ENCODE results near the gene LRIT1. TPM values are rescaled to one million over a fixed set of nuclear protein-coding genes. Genes with fewer than 3 reads are reported as not detected.
"Not testable (repeated sequence)": the region's sequence is repeated elsewhere in the genome, so short reads cannot be mapped to it uniquely, and the experiment has no call there.

LRIT1 gene
- 3.6 TPM for total RNA-seq (ENCODE audit: insufficient read depth, low replicate concordance)

GRCh38 chr10:84241185-84241790 is at the start of gene LRIT1:
Gene LRIT1, minus strand, starts transcription at chr10:84241546. Its CDS starts 107 bp downstream, at chr10:84241439.
- DNase-seq (ENCODE audit: low spot score) = no peak

- no peak for DNase-seq (ENCODE audit: low spot score)
These were observed 48.9 kb upstream of the LRIT1 start for GRCh38 chr10:84290235-84290634.

- no peak for DNase-seq (ENCODE audit: low spot score)
These were observed 48.3 kb upstream of the LRIT1 start for GRCh38 chr10:84289521-84290200.

- no peak for DNase-seq (ENCODE audit: low spot score)
These were observed 46.8 kb upstream of the LRIT1 start for GRCh38 chr10:84288151-84288550.

GRCh38 chr10:84286695-84287094 is 45.3 kb upstream of the LRIT1 start:
- DNase-seq (ENCODE audit: low spot score) = no peak

GRCh38 chr10:84279876-84280475 is 38.6 kb upstream of the LRIT1 start:
- DNase-seq (ENCODE audit: low spot score) = not testable (repeated sequence)

GRCh38 chr10:84270708-84271107 is 29.4 kb upstream of the LRIT1 start:
- DNase-seq (ENCODE audit: low spot score) = no peak

- no peak for DNase-seq (ENCODE audit: low spot score)
These were observed 28.4 kb upstream of the LRIT1 start for GRCh38 chr10:84269773-84270172.

- no peak for DNase-seq (ENCODE audit: low spot score)
These were observed 27.8 kb upstream of the LRIT1 start for GRCh38 chr10:84269162-84269561.

- no peak for DNase-seq (ENCODE audit: low spot score)
These were observed 26.3 kb upstream of the LRIT1 start for GRCh38 chr10:84267503-84268126.

GRCh38 chr10:84265418-84265817 is 24.1 kb upstream of the LRIT1 start:
- no peak for DNase-seq (ENCODE audit: low spot score)

- peak; percentile 48 for DNase-seq (ENCODE audit: low spot score)
These were observed 23.3 kb upstream of the LRIT1 start for GRCh38 chr10:84264611-84265141.

- DNase-seq (ENCODE audit: low spot score) = no peak
These were observed 22.4 kb upstream of the LRIT1 start for GRCh38 chr10:84263716-84264115.

- no peak for DNase-seq (ENCODE audit: low spot score)
These were observed 21.0 kb upstream of the LRIT1 start for GRCh38 chr10:84262190-84262956.

- DNase-seq (ENCODE audit: low spot score) = no peak
These were observed 20.0 kb upstream of the LRIT1 start for GRCh38 chr10:84261236-84261915.

GRCh38 chr10:84258034-84258695 is 16.8 kb upstream of the LRIT1 start:
- DNase-seq (ENCODE audit: low spot score) = no peak

GRCh38 chr10:84257343-84258020 is 16.1 kb upstream of the LRIT1 start:
- DNase-seq (ENCODE audit: low spot score) = no peak

GRCh38 chr10:84256510-84257342 is 15.4 kb upstream of the LRIT1 start:
- DNase-seq (ENCODE audit: low spot score) = peak; percentile 18

All from umbilical cord (tissue), 2 donors.